Activated CD8-positive, alpha-beta memory T cell treated with anti-CD3 and anti-CD28 coated beads for 36 hours (primary cell): Measurements from ENCODE around the gene CSNK1G2. TPM values are rescaled to one million over a fixed set of nuclear protein-coding genes. Genes with fewer than 3 reads are reported as not detected.

Experiments
- CTCF ChIA-PET: fragments of 350-600 bp; sonication (Branson Sonifier 250); formaldehyde crosslinking; loops from one replicate; lab custom pipeline; 2021; ENCODE audit warnings: antibody characterized with exemption; lab: Charles Lee
- POLR2A ChIA-PET: fragments of 350-600 bp; sonication (Branson Sonifier 250); formaldehyde crosslinking; loops from one replicate; lab custom pipeline; 2021; ENCODE audit warnings: antibody characterized with exemption; lab: Charles Lee
- total RNA-seq, 2 experiments: library from RNA; stranded (reverse); gene quantifications; one replicate each; pipeline ENCODE4 v1.2.3, GENCODE V29; 2021

Gene CSNK1G2
- total RNA-seq, 2 experiments from 2014 or later = 62.9 to 64.7 TPM

DNA sequence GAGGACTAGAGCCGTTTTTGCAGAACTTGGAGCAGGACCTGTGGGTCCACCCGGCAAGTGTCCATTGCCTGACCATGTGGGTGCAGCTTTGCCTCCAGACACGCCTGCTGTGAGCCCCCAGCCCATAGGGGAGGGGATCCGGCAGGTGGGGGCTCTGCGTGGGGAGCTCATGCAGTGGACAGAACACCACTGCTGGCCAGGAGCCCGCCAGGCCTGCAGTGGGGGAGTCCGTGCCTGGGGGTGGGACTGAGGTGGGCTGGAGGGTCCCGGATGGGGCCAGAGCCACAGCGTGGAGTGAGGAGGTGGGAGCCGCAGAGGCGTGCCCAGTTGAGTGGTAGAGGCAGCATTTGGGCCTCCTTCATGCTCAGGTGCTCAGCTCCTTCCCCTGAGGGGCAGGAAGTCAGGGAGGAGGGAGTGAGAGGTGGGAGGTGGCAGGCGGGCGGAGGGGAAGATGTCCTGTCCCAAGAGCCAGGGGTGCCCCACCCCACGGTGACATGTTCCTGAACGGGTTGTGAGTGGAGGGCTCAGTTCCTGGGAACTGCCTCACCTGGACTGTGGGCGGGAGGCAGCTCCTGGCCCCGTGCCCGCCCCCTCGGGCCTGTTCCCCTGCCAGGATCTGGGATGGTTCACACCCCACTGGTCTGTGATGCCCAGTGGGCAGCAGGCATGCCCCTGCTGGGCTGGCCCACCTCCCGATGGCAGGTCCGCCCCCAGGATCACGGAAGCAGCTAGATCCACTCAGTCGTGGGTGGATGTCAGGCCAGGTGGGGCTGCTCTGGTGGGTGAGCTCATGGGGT is 27.0 kb upstream of the CSNK1G2 start:
- ChIA-PET CTCF (no interaction called here), POLR2A (interaction anchor here (0.7 kb wide), 1 partner anchor 326 kb away, joined by 7 read pairs; no protein-coding TSS in a partner anchor)

DNA sequence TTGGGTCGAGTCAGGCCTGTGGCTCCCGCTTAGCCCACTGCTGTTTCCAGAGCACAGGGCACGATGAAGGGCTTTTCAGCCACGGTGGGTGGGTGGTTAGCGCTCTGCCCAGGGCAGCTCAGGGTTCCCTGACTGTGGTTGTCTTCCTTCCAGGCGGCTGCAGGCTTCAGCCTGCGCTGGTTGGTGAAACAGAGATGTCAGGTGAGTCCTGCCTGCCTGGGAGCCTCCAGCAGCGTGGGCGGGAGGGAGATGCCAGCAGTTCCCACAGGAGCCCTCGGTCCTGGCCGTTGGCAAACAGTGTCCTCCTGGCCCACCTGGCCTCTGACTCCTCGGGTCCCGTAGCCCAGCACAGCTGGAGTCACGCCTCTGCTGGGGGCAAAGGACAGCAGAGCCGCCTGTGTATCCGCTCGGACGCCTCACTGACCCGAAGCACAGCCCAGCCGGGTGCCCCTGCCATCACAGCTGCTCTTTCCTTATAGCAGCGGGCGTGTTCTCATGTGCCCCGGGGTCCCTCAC is 26.1 kb upstream of the CSNK1G2 start:
- ChIA-PET POLR2A (interaction anchor here (0.5 kb wide), 1 partner anchor 408 kb away, joined by 6 read pairs; no protein-coding TSS in a partner anchor), CTCF (interaction anchor here (0.8 kb wide), 1 partner anchor 15 kb away, joined by 3 read pairs; no protein-coding TSS in a partner anchor)

GRCh38 chr19:1917146-1917545 is 23.8 kb upstream of the CSNK1G2 start:
- ChIA-PET POLR2A (no interaction called here), CTCF (interaction anchor here (0.6 kb wide), 1 partner anchor 103 kb away, joined by 3 read pairs; no protein-coding TSS in a partner anchor)

- ChIA-PET POLR2A (no interaction called here), CTCF (no interaction called here)
Observed at GRCh38 chr19:1917926-1918325, 23.0 kb upstream of the CSNK1G2 start.

- ChIA-PET CTCF (no interaction called here), POLR2A (no interaction called here)
Observed at GRCh38 chr19:1918975-1919374, 22.0 kb upstream of the CSNK1G2 start.

GRCh38 chr19:1920644-1921043 is 20.3 kb upstream of the CSNK1G2 start:
- CTCF ChIA-PET = interaction anchor here (0.8 to 1.3 kb wide), 2 partner anchors 9 to 21 kb away, joined by 3 read pairs; no protein-coding TSS in a partner anchor
- POLR2A ChIA-PET = no interaction called here

DNA sequence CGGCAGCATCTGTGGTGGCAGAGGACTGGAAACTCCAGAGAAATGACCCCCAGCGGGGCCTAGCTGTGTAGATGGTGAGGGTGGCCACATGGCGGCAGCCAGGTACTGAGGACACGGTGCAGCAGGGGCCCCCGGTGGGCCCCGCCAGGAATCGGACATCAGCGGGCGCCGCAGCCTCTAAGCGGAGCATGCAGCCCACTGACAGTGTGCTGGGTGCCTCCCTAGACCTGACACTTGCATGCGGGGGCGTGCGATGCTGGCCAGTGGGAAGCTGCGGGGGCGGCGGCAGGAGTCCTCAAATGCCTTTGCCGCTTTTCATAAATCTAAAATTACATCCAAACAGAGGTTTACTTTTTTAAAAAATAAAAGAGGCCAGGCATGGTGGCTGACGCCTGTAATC is 19.6 kb upstream of the CSNK1G2 start:
- ChIA-PET POLR2A (no interaction called here), CTCF (interaction anchor here (0.8 kb wide), 1 partner anchor 8 kb away, joined by 3 read pairs; no protein-coding TSS in a partner anchor)

GRCh38 chr19:1921825-1922224 is 19.1 kb upstream of the CSNK1G2 start:
- POLR2A ChIA-PET = no interaction called here
- CTCF ChIA-PET = no interaction called here

- CTCF ChIA-PET = interaction anchor here (0.8 to 1.8 kb wide), 2 partner anchors 18 to 22 kb away, joined by 4 read pairs; no protein-coding TSS in a partner anchor
- POLR2A ChIA-PET = interaction anchor here (0.6 kb wide), 2 partner anchors 25 to 105 kb away, joined by 3 to 6 read pairs; no protein-coding TSS in a partner anchor
Observed at GRCh38 chr19:1922803-1923202, 18.2 kb upstream of the CSNK1G2 start.

DNA sequence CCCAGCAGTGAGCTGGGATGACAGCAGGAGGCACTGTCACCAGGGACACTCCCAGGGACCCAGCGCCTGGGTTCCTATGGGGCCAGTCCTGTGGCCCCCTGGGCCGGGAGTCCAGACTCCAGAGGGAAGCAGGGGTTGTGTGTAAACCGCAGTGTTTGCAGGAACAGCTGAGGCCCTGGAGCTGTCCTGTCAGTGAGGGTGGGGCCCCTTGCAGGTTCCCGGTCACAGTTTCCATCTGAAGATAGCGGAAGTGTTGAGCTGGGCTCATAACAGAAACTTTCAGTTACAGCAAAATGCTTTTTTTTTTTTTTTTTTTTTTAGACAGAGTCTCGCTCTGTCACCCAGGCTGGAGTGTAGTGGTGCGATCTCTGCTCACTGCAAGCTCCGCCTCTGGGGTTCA is 17.7 kb upstream of the CSNK1G2 start:
- ChIA-PET POLR2A (interaction anchor here (0.6 kb wide), 2 partner anchors 25 to 105 kb away, joined by 3 to 6 read pairs; no protein-coding TSS in a partner anchor), CTCF (interaction anchor here (0.8 to 1.8 kb wide), 2 partner anchors 19 to 22 kb away, joined by 4 read pairs; no protein-coding TSS in a partner anchor)

- CTCF ChIA-PET = no interaction called here
Observed at GRCh38 chr19:1924320-1924961, 16.5 kb upstream of the CSNK1G2 start.

GRCh38 chr19:1925544-1925943 is 15.4 kb upstream of the CSNK1G2 start:
- ChIA-PET POLR2A (no interaction called here), CTCF (no interaction called here)

More at GRCh38 chr19:1924320-1924961, 16.5 kb upstream of the CSNK1G2 start:
- POLR2A ChIA-PET = no interaction called here

DNA sequence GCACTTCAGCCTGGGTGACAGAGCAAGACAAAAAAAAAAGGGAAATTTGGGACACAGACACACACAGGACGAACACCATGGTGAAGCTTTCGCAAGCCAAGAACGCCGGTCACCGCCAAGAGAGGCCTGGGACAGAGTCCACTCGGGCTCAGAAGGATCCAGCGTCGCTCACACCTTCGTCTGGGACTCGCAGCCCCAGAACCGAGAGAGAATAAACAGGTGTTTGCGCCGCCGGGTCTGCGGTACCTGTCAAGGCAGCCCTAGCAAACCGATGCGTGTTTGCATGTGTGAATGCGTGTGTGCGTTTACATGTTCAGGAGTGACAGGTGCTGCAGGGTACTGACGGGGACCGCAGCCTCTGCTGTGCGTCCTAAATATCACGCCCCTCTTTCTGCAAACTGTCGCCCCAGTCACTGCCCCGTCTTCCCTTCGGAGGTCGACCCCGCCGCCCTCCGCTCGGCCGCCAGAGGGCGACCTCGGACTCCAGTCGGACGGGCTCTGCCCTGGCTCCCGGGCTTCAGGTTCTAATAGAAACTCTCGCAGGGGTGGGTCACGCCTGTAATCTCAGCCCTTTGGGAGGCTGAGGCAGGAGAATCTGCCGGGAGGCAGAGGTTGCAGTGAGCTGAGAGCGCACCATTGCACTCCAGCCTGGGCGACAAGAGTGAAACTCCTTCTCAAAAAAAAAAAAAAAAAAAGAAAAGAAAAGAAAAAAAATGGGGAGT is 11.8 kb upstream of the CSNK1G2 start:
- ChIA-PET CTCF (interaction anchor here (0.6 to 3.1 kb wide), 24 partner anchors 8 to 605 kb away, joined by 3 to 13 read pairs (median 3); no protein-coding TSS in a partner anchor), POLR2A (interaction anchor here (0.6 kb wide), 1 partner anchor 13 kb away, joined by 4 read pairs; no protein-coding TSS in a partner anchor)

DNA sequence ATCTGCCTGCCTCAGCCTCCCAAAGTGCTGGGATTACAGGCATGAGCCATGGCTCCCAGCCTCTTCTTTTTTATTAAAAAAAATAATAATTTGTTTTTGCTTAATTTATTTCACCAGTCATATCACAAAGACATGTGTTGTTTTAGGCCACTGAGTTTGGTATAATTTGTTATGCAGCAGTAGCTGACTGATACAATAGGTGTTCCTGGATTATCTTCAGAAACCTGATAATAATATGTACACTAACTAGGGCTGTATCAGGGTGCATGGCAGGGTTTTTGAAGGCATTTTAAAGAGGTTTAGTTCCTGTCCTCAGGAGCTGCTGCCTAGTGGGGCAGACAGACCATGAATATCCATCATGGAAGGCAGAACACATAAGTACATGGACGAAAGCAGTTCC is 9.5 kb upstream of the CSNK1G2 start:
- POLR2A ChIA-PET = no interaction called here

DNA sequence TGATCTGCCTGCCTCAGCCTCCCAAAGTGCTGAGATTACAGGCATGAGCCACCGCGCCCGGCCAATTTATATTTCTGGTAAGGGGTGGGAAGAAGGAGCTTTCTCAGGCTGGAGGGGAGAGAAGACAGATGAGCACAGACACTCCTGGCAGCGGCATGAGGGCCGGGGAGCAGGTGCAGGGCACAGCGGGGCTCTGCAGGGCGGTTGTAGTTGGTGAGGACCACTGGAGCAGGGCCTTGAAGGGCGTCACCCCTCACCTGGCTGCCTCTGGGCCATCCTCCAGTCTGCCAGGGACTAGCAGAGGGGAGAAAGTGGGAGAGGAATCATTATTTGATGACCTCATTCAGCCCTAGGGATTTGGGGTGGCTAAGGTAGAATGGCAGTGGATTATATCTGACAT is 8.6 kb upstream of the CSNK1G2 start:
- POLR2A ChIA-PET = no interaction called here
- CTCF ChIA-PET = no interaction called here

More for the DNA sequence above, 9.5 kb upstream of the CSNK1G2 start:
- CTCF ChIA-PET = interaction anchor here (3.1 kb wide), 1 partner anchor 12 kb away, joined by 13 read pairs; no protein-coding TSS in a partner anchor

GRCh38 chr19:1933244-1933643 is 7.7 kb upstream of the CSNK1G2 start:
- ChIA-PET POLR2A (no interaction called here), CTCF (interaction anchor here (0.6 to 1.0 kb wide), 3 partner anchors 12 to 425 kb away, joined by 3 to 5 read pairs (median 5); no protein-coding TSS in a partner anchor)

- ChIA-PET CTCF (interaction anchor here (1.0 kb wide), 1 partner anchor 12 kb away, joined by 3 read pairs; no protein-coding TSS in a partner anchor), POLR2A (no interaction called here)
Observed at GRCh38 chr19:1933942-1934341, 7.0 kb upstream of the CSNK1G2 start.

DNA sequence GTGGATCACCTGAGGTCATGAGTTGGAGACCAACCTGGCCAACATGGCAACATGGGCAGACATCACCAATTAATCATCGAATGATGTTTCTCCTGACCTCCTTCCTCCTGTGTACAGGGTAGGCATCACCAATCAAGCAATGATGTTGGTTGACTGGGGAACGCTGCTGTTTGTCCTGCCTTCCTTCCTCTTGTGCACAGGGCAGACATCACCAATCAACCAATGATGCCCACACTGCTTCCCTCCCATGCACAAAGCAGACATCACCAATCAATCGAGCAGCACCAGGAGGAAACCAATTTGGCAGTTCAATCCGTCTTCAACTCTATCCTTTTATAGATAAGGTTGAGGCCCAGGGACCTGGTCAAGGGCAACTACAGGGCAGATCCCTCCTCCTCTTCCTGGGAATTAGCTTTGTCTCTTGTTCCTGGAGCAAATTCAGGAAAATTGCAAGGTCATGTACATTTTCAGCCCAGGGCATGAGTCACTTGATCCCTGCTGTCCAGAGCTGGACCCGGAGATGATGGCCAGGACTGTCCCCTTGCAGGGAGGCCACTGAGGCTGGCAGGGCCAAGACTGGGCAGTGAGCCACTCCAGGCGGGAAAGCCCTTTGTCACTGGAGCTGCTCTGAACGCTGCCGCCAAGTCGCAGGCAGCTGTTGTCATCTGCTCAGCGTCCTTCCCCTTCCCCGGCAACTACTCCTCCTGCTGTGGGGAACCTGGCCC is 5.3 kb upstream of the CSNK1G2 start:
- ChIA-PET CTCF (interaction anchor here (0.6 to 1.1 kb wide), 2 partner anchors 38 to 326 kb away, joined by 3 to 4 read pairs; no protein-coding TSS in a partner anchor), POLR2A (no interaction called here)
